Stromal cell of bone marrow (primary cell): ENCODE data around the gene SCYGR4.
"Not testable (repeated sequence)": the region's sequence is repeated elsewhere in the genome, so short reads cannot be mapped to it uniquely, and the experiment has no call there.

ENCODE experiments used
- DNase-seq: peaks from one replicate; pipeline ENCODE4 v3.0.0-alpha.2; 2012; ENCODE audit warnings: low read depth

SCYGR4 gene, protein sequence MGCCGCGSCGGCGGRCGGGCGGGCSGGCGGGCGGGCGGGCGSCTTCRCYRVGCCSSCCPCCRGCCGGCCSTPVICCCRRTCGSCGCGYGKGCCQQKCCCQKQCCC

DNA sequence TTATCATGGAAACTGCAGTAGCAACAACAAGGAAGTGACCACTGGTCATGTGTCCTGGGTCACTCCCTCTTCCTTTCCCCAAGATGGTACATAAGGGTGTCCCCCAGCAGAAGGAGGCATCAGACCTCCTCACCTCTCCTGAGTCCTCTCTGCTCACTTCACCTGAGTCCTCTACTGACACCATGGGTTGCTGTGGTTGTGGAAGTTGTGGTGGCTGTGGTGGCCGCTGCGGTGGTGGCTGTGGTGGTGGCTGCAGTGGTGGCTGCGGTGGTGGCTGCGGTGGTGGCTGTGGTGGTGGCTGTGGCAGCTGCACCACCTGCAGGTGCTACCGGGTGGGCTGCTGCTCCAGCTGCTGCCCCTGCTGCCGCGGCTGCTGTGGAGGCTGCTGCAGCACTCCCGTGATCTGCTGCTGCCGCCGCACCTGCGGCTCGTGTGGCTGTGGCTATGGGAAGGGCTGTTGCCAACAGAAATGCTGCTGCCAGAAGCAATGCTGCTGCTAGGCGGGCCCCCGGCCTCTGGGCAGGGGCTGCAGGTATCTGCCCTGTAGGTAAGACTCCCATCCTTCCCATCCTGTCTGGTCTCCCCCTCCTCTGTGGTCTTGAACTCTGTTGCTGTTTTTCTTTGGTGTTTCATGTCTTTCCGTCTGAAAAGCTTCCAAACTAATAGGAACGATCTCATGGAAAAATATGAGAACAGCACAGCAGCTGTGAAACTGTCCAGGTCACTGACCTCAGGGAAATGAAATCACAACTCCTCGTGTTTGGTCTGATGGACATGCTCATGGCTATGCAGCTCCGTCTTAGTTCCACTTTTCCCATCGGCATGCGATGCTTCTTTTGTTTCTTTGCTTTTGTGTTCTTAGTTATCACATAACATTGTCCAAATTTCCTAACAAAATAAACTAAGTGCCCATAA lies at the start of gene SCYGR4:
Gene SCYGR4 (plus strand): TSS at position 183 of the 915 bp plus-strand sequence. CDS start 0 bp downstream, at position 183.
- DNase-seq = no peak

DNA sequence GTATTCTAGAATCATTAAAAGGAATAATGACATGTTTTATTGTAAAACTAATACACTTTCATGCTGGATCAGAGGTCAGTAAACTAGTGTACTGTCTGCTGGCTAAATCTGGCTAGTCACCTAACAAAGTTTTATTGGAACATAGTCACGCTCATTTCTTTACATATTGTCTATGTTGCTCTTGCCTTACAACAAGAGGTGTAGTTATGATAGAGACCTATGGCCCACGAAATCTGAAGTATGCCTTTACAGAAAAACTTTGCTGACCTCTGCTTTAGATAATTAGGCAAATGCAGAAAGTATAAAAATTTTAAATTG lies 48.5 kb upstream of the SCYGR4 start:
- no peak for DNase-seq

DNA sequence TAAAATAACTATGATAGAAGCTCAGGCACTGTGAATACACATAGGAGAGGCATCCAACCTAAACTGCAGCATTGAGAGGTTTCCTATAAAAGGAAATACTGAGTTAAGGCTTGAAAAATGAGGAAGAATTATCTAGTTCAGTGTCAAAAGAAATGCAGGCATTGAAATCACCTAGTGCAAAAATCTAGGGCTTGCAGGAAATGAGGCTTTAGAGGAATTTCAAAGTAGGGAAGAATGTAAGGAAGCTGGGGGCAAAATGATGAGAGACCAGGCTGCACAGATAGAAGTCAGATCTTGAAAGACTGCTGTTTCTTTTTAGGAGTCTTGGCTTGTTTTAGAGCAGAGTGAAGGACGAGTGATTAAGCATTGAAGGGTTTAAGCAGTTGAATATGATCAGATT lies 46.7 kb upstream of the SCYGR4 start:
- no peak for DNase-seq

DNA sequence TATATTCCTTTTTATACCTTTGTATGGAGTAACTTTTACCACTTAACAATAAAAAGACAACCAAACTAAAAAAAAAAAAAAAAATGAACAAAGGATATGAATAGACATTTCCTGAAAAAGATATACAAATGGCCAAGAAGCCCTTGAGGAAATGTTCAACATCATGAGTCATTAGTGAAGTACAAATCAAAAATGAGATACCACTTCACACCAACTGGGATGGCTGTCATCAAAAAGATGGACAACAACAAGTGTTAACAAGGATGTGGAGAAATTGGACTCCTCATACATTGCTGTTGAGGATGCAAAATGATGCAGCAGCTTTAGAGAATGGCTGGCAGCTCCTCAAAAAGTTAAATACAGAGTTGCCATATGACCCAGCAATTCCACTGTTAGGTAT lies 41.2 kb upstream of the SCYGR4 start:
- DNase-seq = no peak

DNA sequence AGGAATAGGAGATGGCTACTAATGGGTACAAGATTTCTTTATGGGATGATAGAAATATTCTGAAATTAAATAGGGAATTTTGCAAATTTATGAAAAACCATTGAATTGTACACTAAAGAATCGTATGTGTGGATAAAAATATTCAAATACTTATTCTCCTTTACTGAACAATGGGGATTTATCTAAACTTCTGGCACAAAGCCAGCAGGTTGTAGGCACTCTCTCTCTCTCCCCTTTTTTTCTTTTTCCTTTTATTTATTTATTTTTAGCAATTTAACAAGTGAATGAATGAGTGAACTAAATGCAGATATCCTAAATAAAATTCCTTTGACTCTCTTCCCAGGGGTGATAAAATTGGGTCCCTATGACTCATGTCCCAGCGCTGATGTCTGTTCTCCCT lies 40.5 kb upstream of the SCYGR4 start:
- DNase-seq = no peak

DNA sequence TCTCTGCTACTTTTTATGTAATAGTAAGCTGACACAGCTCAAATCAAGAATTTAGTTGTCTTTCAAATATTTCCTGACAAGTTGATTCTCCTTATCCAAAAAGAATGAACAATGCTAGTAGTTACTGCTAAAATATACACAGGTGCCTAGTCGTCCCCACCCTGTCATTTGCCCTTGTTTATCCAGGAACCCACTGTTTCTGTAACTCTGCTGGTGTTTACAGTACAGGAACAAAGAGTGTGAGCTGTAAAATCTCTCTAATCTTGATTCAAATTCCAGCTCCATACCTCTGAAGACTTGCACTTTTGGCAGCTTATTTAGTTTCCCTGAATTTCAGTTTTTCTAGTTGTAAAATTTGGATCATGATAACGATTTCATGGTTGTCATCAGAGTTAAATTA lies 39.7 kb upstream of the SCYGR4 start:
- DNase-seq = no peak

DNA sequence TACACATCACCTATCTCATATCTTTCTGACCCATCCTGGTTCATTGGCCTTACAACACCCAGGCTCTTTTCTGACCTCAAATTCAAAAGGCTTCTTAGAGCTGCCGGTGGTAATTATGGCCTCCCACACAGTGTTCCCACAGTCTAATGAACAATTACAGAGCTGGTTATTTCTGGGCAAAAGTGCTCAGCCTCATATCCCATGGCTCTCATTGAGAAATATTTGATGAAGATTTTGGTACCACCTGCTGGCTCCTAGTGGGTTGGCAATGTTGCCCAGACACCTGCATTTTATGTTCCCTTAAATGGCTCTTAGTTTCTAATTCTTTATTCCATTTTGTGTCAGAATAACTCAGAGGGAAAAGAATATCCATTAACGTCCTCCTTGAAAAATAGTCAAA lies 38.7 kb upstream of the SCYGR4 start:
- DNase-seq = no peak

DNA sequence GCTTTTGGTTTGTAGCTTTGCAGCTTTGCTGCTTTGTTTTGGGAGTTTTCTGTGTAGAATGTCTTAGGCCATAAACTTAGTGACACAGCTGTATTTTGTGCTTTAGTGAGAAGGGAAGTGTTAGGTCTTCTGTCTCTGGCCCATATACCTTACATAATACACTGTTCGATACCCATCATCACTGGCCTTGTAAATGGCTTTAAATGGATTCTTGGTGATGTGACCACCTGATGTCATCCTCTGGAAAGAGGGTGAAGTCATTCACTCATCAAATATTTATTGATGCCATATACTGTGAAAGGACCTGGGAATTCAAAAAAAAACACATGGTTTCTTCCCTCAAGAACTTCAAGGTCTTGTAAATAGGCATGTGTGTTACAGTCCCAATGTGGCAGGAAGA lies 37.5 kb upstream of the SCYGR4 start:
- no peak for DNase-seq

DNA sequence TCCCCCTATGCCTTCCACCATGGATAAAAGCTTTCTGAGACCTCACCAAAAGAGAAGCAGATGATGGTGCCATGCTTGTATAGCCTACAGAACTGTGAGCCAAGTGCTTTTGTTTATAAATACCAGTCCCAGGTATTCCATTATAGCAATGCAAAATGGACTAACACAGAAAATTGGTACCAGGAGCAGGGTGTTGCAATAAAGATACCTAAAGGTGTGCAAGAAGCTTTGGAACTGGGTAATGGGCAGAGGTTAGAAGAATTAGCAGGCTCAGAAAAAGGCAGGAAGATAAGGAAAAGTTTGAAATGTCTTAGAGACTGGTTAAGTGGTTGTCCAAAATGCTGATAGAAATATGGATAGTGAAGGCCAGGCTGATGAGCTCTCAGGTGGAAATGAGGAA lies 34.9 kb upstream of the SCYGR4 start:
- no peak for DNase-seq

DNA sequence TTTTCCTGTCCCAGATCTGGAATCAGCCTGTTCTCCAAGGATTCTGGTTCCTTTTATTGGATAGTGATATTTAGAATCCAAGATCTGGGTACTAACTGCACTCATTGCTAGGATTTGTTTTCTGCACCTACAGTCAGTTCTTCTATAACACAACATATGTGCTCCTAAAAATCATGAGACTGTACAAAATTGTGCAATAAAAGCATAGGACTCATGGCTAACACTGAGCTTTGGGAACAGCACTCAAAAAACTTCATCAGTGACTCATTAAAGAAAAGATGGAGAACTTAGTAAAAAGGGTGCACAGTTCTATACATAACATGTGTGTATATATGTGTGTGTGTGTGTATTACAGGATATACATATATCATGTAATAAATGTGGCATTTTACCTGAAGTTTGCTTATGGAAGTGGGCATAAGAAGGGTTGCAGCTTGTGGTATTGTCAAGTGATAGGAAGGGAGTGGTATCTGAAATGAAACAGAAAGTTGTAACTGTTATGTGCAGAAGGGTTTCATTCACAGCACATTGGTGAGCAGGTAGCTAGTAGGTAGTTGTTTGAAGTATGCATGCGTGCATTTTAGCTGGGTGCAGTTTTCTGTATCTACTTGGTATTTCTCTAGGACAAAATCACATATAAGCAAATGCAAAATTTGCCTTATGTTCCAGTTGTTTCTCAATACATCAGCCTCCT lies 24.5 kb upstream of the SCYGR4 start:
- DNase-seq = no peak

DNA sequence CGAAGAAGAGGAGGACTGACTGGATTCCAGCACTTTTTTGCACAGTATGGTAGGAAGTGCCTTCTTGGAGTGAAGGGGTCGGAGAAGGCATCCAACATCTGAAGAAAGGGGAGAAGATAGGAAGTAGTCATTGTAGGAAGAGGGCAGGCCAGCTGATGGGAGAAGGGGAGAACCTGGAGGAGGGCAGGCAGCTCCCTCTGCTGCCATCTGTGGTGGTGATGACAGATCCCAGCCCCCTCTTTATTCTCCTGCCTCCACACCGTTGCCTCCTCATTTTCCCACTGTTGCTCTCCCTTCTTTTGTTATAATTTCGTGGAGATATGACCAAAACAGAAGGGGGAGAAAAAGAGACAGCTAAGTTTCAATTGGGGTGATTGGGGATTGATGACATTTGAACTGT lies 21.5 kb upstream of the SCYGR4 start:
- DNase-seq = no peak

DNA sequence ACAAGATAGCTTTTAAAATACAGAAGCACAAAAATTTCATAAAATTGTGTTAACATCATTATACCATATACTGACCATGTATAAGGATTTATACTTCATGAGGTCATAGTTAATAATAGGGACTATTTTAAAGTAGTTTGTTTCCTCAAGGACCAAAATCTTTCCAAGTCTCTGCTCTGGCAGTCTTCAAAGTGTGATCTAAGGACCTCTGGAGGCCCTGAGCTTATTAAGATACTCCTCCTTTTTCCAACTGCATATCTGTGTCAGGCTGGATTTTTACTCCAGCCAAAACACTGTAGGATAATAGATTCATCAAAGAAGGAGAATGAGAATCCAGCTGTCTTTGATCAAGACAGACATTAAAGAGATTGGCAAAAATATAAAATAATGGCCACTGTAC lies 20.3 kb upstream of the SCYGR4 start:
- DNase-seq = no peak

DNA sequence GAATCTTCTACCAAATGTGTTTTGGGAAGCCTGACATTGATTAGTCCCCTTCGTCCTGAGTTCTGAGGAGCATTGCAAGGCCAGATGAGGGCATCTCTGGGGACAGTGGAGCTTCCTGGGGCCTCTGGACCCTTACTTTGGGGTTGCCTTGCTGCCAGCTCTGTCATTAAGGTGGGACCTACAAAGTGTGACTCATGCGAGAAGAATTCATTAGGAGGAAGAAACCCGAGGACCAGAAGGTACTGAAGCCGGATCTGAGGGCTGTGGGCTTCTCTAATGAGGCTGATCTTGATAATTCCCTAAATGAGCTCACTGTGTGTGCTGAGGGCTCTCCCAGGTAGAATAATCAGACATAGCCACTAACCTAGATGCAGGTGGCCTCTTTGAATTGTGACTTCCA lies 19.3 kb upstream of the SCYGR4 start:
- DNase-seq = no peak

DNA sequence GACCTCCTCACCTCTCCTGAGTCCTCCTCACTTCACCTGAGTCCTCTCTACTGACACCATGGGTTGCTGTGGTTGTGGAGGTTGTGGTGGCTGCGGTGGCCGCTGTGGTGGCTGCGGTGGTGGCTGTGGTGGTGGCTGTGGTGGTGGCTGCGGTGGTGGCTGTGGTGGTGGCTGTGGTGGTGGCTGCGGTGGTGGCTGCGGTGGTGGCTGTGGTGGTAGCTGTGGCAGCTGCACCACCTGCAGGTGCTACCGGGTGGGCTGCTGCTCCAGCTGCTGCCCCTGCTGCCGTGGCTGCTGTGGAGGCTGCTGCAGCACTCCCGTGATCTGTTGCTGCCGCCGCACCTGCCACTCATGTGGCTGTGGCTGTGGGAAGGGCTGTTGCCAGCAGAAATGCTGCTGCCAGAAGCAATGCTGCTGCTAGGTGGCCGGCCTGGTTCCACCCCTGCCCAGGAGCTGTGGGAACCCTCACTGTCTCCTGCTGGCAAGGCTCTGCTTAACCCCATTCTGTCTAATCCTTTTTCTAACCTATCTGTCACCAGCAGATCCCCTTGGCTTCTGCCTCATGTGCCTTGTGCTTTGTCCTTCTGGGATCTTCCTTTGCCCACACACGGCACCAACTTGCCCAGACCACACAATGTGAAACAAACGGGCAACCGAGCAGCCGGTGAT lies 18.3 kb upstream of the SCYGR4 start, which contains the start of gene SCYGR2:
Gene SCYGR2 (plus strand): TSS at position 59 of the 669 bp plus-strand sequence. CDS start 0 bp downstream, at position 59.
- DNase-seq = not testable (repeated sequence)

DNA sequence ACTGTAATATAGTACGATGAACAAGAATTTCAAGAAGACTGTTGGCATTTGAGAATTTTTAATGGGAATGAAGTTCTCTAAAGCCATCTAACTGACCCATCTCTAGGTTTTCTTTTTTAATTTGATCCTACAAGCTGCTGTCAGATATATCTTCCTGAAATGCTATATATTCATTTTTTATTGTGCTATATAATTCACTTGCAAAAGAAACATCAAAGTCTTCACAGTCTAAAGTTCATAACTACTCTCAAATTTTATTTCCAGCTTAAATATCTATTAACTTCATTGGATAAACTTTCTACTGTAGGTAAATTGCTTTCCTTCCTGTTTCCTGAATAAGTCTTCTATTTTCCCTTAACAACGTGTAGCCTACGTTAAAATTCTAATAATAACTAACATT lies 14.9 kb upstream of the SCYGR4 start:
- no peak for DNase-seq

DNA sequence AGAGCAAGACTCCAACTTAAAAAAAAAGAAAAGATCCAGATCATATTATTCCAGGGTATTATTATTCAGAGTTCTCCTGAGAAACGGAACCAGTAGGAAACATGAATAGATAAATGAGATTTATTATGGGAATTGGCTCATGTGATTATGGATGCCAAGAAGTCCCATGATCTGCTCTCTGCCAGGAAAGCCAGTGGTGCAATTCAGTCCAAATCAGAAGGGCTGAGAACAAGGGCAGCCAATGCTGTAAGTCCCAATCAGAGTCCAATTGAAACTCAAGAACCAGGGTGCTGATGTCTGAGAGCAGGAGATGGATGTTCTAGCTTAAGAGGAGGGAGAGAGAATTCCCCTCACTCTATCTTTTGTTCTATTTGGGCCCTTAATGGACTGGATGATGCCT lies 10.8 kb upstream of the SCYGR4 start:
- peak; percentile 30 for DNase-seq

DNA sequence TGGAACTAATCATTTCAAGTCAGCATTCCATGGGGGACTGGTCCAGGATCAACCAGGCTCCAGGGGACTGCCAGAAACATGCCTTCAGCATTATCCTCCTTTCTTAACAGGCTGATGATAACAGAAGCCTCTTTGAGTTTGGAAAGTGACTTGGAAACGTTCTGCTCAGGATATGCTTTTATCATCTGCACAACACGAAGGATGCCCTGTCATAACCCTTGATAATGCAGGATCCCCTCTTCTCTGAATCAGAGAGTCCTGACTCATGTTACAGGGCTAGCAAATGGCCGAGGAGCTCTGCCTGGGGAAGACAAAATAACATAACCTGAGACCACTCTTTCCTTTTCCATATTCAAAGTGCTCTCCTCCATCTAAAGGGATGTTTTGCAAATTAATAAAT lies 9.4 kb upstream of the SCYGR4 start:
- DNase-seq = no peak

DNA sequence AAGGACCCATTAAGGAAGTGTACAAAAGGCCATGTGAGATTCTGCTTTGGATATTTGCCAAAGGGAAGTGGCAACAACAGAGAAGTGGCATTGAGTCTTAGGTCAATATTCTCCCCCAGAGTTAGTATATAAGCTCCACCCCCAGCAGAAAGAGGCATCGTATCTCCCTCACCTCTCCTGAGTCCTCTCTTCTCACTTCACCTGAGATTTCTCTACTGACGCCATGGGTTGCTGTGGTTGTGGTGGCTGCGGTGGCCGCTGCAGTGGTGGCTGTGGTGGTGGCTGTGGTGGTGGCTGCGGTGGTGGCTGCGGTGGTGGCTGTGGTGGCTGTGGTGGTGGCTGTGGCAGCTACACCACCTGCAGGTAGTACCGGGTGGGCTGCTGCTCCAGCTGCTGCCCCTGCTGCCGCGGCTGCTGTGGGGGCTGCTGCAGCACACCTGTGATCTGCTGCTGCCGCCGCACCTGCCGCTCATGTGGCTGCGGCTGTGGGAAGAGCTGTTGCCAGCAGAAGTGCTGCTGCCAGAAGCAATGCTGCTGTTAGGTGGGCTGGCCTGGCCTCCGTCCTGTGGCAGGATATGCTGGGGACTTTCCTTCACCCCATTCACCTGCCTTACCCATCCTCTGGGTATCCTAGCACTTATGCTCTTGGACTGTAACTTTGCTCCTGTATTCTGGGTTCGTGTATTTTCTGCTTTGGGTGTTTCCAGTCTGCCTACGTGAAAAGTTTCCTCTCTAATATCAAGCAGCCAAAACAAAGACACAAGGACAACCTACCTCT lies 8.5 kb upstream of the SCYGR4 start:
- DNase-seq = no peak

DNA sequence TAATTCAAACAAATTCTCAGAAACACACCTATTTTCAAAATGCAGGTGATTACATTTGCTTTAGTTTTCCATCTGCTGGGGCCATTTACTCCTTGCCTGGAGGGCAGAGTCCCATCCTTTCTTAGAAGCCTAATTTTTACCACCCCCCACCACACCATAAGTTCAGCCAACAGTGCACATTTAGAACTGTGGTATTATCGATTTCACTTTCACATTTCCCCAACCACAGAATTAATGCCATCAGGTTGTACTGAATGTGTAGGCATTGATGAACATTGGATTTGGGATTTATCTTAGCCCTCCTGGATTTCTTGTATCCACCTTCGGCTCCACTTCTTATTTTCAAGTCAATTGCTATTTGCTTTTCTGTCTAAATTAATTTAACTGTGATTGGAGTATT lies 7.2 kb upstream of the SCYGR4 start:
- no peak for DNase-seq

DNA sequence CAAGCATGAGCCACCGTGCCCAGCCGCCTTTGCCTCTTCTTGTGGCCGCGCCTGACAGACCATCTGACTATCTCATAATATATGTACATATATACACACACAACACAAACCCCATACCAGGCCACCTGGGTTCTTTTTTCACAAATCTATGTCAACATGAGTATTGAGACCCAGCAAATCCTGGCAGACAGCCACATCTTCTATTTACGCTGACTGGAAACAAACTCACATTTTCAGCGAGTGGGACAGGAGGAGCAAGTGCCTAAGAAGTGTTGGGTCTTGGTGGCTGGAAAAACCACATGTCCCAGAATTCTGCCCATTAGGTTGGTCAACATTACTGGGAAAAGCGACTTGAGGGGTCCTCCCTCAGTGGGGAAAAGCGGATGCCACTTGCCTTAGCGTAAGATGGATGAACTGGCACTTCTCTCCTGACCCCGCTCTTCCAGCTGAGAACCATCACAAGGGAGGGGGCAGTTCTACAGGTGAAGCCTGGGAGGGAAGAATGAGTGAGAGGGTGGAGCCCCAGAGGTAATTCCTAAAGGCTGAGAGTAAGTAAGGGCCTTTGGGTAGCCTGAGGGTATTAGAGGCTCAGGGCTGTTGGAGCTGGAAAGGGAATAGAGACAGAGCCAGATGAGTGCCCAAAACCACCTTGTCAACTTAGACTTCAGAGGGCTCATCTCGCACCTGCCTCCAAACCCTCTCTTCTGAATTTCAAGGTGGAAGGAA lies 4.6 kb upstream of the SCYGR4 start:
- no peak for DNase-seq

DNA sequence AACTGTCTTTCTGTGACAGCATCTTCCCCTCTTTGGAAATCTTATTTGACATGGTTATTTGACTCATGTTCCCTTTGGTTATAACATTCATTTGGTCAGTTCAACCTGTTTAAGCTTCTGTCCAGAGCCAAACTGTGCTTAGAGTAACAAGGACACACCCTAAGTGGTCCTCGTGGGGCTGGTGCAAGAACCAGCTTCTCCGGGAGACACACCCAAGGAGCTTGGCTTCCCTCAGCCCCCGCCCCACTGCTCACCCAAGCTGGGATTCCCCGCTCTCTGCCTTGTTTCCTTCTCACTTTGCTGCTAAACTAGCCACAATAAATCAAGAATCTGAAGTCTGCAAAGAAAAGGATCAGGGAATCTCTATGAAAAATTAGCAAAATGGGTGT lies 4.0 kb upstream of the SCYGR4 start:
- DNase-seq = no peak
